ENCODE data around the gene FAIM2.

Gene FAIM2

GRCh38 chr12:49903351-49903699, 375 bp downstream of the FAIM2 start:
- H3K36me3 ChIP-seq (ENCODE audit: insufficient read depth, low read length): no peaks in the 10 kb centered on the region
- peak overlapping the region; percentile 36 for H3K4me3 ChIP-seq (ENCODE audit: low read length)
- H3K9me3 ChIP-seq (ENCODE audit: low read length): no peaks in the 10 kb centered on the region
- H2AFZ ChIP-seq (ENCODE audit: low read depth, low read length): no peak overlapping the region
- peaks cover 29% of the 10 kb centered on the region for H3K27me3 ChIP-seq (ENCODE audit: insufficient read depth, low read length)
- H3K4me1 ChIP-seq (ENCODE audit: insufficient read depth, low read length): peaks cover 10% of the 10 kb centered on the region

- H3K4me3 ChIP-seq (ENCODE audit: low read length): no peak overlapping the region
- no peak overlapping the region for H2AFZ ChIP-seq (ENCODE audit: low read depth, low read length)
- no peaks in the 10 kb centered on the region for H3K9me3 ChIP-seq (ENCODE audit: low read length)
- peaks cover 29% of the 10 kb centered on the region for H3K27me3 ChIP-seq (ENCODE audit: insufficient read depth, low read length)
- H3K36me3 ChIP-seq (ENCODE audit: insufficient read depth, low read length): no peaks in the 10 kb centered on the region
- H3K4me1 ChIP-seq (ENCODE audit: insufficient read depth, low read length): peaks cover 10% of the 10 kb centered on the region
These were observed 1.0 kb downstream of the FAIM2 start for GRCh38 chr12:49902399-49903350.

GRCh38 chr12:49901986-49902385, 1.7 kb downstream of the FAIM2 start:
- Histone ChIP-seq H2AFZ (ENCODE audit: low read depth, low read length) (no peak overlapping the region), H3K4me3 (ENCODE audit: low read length) (no peak overlapping the region), H3K27me3 (ENCODE audit: insufficient read depth, low read length) (peaks cover 29% of the 10 kb centered on the region), H3K4me1 (ENCODE audit: insufficient read depth, low read length) (peaks cover 10% of the 10 kb centered on the region), H3K36me3 (ENCODE audit: insufficient read depth, low read length) (no peaks in the 10 kb centered on the region), H3K9me3 (ENCODE audit: low read length) (no peaks in the 10 kb centered on the region)

DNA sequence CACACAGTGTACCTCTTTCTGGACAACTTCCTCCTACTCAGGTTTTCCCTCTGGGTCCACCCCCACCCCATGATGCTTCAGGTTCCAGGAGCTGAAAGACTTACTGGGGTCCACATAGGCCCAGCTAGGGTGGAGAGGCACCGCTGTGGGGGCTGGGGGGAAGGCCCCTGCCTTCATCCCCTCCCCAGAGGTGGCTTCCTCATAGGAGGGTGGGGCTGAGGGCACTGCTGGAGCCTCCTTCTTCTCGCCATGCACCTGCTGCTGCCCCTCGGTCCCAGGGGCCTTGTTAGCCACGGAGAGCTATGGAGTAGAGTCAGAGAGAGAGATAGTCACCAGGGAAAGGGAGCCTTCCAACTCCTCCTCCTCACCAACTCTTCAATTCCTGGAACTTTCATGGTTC, 2.7 kb downstream of the FAIM2 start:
- Histone ChIP-seq H3K27me3 (ENCODE audit: insufficient read depth, low read length) (peaks cover 26% of the 10 kb centered on the region), H3K4me1 (ENCODE audit: insufficient read depth, low read length) (peaks cover 10% of the 10 kb centered on the region), H3K9me3 (ENCODE audit: low read length) (no peaks in the 10 kb centered on the region)

GRCh38 chr12:49900371-49900770, 3.3 kb downstream of the FAIM2 start:
- Histone ChIP-seq H3K9me3 (ENCODE audit: low read length) (no peaks in the 10 kb centered on the region), H3K36me3 (ENCODE audit: insufficient read depth, low read length) (no peaks in the 10 kb centered on the region), H3K4me1 (ENCODE audit: insufficient read depth, low read length) (peaks cover 10% of the 10 kb centered on the region), H2AFZ (ENCODE audit: low read depth, low read length) (no peak overlapping the region), H3K4me3 (ENCODE audit: low read length) (no peak overlapping the region), H3K27me3 (ENCODE audit: insufficient read depth, low read length) (peaks cover 22% of the 10 kb centered on the region)

More for the DNA sequence above, 2.7 kb downstream of the FAIM2 start:
- H3K36me3 ChIP-seq (ENCODE audit: insufficient read depth, low read length): no peaks in the 10 kb centered on the region
- H3K4me3 ChIP-seq (ENCODE audit: low read length): no peak overlapping the region
- H2AFZ ChIP-seq (ENCODE audit: low read depth, low read length): no peak overlapping the region

GRCh38 chr12:49899921-49900320, 3.8 kb downstream of the FAIM2 start:
- no peak overlapping the region for H3K4me3 ChIP-seq (ENCODE audit: low read length)
- H3K36me3 ChIP-seq (ENCODE audit: insufficient read depth, low read length): no peaks in the 10 kb centered on the region
- no peak overlapping the region for H2AFZ ChIP-seq (ENCODE audit: low read depth, low read length)
- peaks cover 10% of the 10 kb centered on the region for H3K4me1 ChIP-seq (ENCODE audit: insufficient read depth, low read length)
- H3K27me3 ChIP-seq (ENCODE audit: insufficient read depth, low read length): peaks cover 22% of the 10 kb centered on the region
- no peaks in the 10 kb centered on the region for H3K9me3 ChIP-seq (ENCODE audit: low read length)

DNA sequence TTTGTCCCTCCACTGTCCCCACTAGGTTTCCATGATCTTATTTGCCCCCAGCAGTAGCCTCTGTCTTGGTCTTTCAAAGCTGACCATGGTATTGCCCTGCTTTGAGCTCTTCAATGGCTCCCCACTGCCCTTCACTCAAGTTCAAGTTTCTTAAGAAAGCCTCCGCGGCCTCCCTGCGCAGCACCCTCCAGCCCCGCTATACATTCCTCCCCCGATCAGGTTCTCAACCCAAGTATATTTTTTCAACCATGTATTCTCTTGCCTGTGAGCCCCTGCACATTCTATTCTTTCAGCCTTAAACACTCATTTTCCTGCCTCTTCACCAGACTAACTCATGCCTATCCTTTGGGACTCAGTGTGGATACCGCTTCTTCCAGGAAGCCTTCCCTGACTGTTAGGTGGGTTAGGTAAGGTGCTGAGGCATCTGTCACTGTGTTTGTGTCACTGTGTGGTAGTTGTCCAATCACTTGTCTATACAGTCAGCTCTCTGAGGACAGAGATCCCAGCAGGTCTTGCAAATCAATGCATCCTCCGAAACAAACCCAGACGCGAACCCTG, 4.3 kb downstream of the FAIM2 start:
- no peaks in the 10 kb centered on the region for H3K36me3 ChIP-seq (ENCODE audit: insufficient read depth, low read length)
- H3K9me3 ChIP-seq (ENCODE audit: low read length): no peaks in the 10 kb centered on the region
- H3K4me3 ChIP-seq (ENCODE audit: low read length): no peak overlapping the region
- H2AFZ ChIP-seq (ENCODE audit: low read depth, low read length): no peak overlapping the region
- H3K4me1 ChIP-seq (ENCODE audit: insufficient read depth, low read length): peaks cover 16% of the 10 kb centered on the region
- H3K27me3 ChIP-seq (ENCODE audit: insufficient read depth, low read length): peaks cover 17% of the 10 kb centered on the region

GRCh38 chr12:49897276-49897675, 6.4 kb downstream of the FAIM2 start:
- H3K36me3 ChIP-seq (ENCODE audit: insufficient read depth, low read length): no peaks in the 10 kb centered on the region
- no peak overlapping the region for H2AFZ ChIP-seq (ENCODE audit: low read depth, low read length)
- H3K27me3 ChIP-seq (ENCODE audit: insufficient read depth, low read length): peaks cover 12% of the 10 kb centered on the region
- no peaks in the 10 kb centered on the region for H3K9me3 ChIP-seq (ENCODE audit: low read length)
- H3K4me3 ChIP-seq (ENCODE audit: low read length): no peak overlapping the region
- H3K4me1 ChIP-seq (ENCODE audit: insufficient read depth, low read length): peaks cover 6% of the 10 kb centered on the region

DNA sequence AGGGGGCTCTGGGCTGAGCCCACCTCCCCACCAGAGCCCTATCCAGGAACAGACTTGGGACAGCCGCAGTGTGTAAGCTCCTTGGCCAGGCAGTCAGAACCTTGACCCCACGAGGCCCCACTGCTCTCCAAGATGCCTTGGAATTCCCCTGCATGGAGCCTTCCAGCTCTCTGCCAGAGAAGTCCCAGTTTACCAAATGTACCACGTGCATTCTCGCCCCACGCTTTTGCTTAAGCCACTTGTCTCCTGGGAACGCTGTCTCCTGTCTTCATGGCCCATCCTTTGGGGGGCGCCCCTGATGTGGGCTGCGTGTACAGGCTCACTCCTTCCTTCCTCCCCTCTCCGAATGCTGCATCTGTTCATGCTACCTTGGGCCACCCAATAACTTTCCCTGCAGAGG, 7.9 kb downstream of the FAIM2 start:
- H2AFZ ChIP-seq (ENCODE audit: low read depth, low read length): no peak overlapping the region
- no peaks in the 10 kb centered on the region for H3K9me3 ChIP-seq (ENCODE audit: low read length)
- no peak overlapping the region for H3K4me3 ChIP-seq (ENCODE audit: low read length)
- H3K27me3 ChIP-seq (ENCODE audit: insufficient read depth, low read length): peaks cover 7% of the 10 kb centered on the region
- H3K4me1 ChIP-seq (ENCODE audit: insufficient read depth, low read length): peaks cover 6% of the 10 kb centered on the region
- no peaks in the 10 kb centered on the region for H3K36me3 ChIP-seq (ENCODE audit: insufficient read depth, low read length)

GRCh38 chr12:49894751-49895148, 8.9 kb downstream of the FAIM2 start:
- Histone ChIP-seq H3K27me3 (ENCODE audit: insufficient read depth, low read length) (peaks cover 8% of the 10 kb centered on the region), H3K36me3 (ENCODE audit: insufficient read depth, low read length) (no peaks in the 10 kb centered on the region), H3K4me1 (ENCODE audit: insufficient read depth, low read length) (peaks cover 6% of the 10 kb centered on the region), H2AFZ (ENCODE audit: low read depth, low read length) (no peak overlapping the region), H3K9me3 (ENCODE audit: low read length) (no peaks in the 10 kb centered on the region), H3K4me3 (ENCODE audit: low read length) (no peak overlapping the region)

GRCh38 chr12:49893753-49894750, 9.6 kb downstream of the FAIM2 start:
- Histone ChIP-seq H3K36me3 (ENCODE audit: insufficient read depth, low read length) (no peaks in the 10 kb centered on the region), H2AFZ (ENCODE audit: low read depth, low read length) (no peak overlapping the region), H3K4me1 (ENCODE audit: insufficient read depth, low read length) (peaks cover 6% of the 10 kb centered on the region), H3K27me3 (ENCODE audit: insufficient read depth, low read length) (peaks cover 13% of the 10 kb centered on the region), H3K9me3 (ENCODE audit: low read length) (no peaks in the 10 kb centered on the region), H3K4me3 (ENCODE audit: low read length) (no peak overlapping the region)

GRCh38 chr12:49892732-49893317, 10.9 kb downstream of the FAIM2 start:
- Histone ChIP-seq H3K4me3 (ENCODE audit: low read length) (no peak overlapping the region), H3K36me3 (ENCODE audit: insufficient read depth, low read length) (no peaks in the 10 kb centered on the region), H3K27me3 (ENCODE audit: insufficient read depth, low read length) (peaks cover 20% of the 10 kb centered on the region), H2AFZ (ENCODE audit: low read depth, low read length) (no peak overlapping the region), H3K9me3 (ENCODE audit: low read length) (no peaks in the 10 kb centered on the region), H3K4me1 (ENCODE audit: insufficient read depth, low read length) (peaks cover 6% of the 10 kb centered on the region)

Data from neuron (in vitro differentiated cells).